Measurements from ENCODE around the gene AP2S1. TPM values are rescaled to one million over a fixed set of nuclear protein-coding genes. Genes with fewer than 3 reads are reported as not detected.
"Not testable (repeated sequence)": the region's sequence is repeated elsewhere in the genome, so short reads cannot be mapped to it uniquely, and the experiment has no call there.

AP2S1 gene
- total and polyA plus RNA-seq, 2 donors (not counting 3 experiments of a cell fraction or from before 2014, with no cell fraction given) = 313 to 376 TPM

- no peaks in the 10 kb centered on the region for H3K9me1 ChIP-seq (replicated peaks; ENCODE audit: control insufficient read depth, extremely low read depth, insufficient read depth, low read length)
- POLR2A ChIA-PET = no interaction called here
- intact Hi-C loops (cut with micrococcal nuclease) = no loop called here
- CTCF ChIA-PET = interaction anchor here (2.0 kb wide), 1 partner anchor 29 kb away, joined by 6 read pairs; no protein-coding TSS in a partner anchor
- no peak overlapping the region for H3K9ac ChIP-seq (replicated peaks; ENCODE audit: extremely low read depth, insufficient read depth, low read length)
- H3K4me2 ChIP-seq (ENCODE audit: insufficient read depth, low read length) = no peak overlapping the region
- no peaks in the 10 kb centered on the region for H3K9me3 ChIP-seq (replicated peaks; ENCODE audit: control insufficient read depth, insufficient read depth, low read length)
- no peak overlapping the region for H3K4me3 ChIP-seq (replicated peaks in 1 of 3; ENCODE audit: insufficient read depth in 1 of 3, low read depth in 1 of 3, low read length in 3 of 3)
- FAIRE-seq = no peak
- H3K79me2 ChIP-seq (ENCODE audit: control insufficient read depth, insufficient read depth, low read length) = peaks cover 24% of the 10 kb centered on the region
- TF ChIP-seq FOS (IDR thresholded peaks at IDR 0.05; ENCODE audit: borderline replicate concordance, insufficient read depth, low read length) = no peak
- no peak for TF ChIP-seq EZH2 (IDR thresholded peaks at IDR 0.05; ENCODE audit: borderline replicate concordance, low read depth, low read length, severe bottlenecking)
- TF ChIP-seq JUN (IDR thresholded peaks at IDR 0.05; ENCODE audit: borderline replicate concordance, insufficient read depth, insufficient read length, low read depth) = no peak
- no peak for TF ChIP-seq POLR2A (IDR thresholded peaks at IDR 0.05; ENCODE audit: low read depth, low read length)
- no peak for TF ChIP-seq POLR2AphosphoS5 (IDR thresholded peaks at IDR 0.05; ENCODE audit: insufficient read depth, low read depth, low read length)
- no peak for TF ChIP-seq CTCF (IDR thresholded peaks at IDR 0.05; ENCODE audit: extremely low read depth in 1 of 2, insufficient read depth in 1 of 2, low read depth in 1 of 2, low read length in 2 of 2)
- no peak overlapping the region for H3K27ac ChIP-seq (ENCODE audit: insufficient read depth, low read depth, low read length)
- BruUV-seq (replicated peaks) = no TSS peak
- DNase-seq (ENCODE audit: low read depth, low spot score) = no peak
- H2AFZ ChIP-seq (ENCODE audit: low read depth, low read length) = no peak overlapping the region
- H3K4me1 ChIP-seq (ENCODE audit: control insufficient read depth, extremely low read depth, insufficient read depth, low read length) = no peaks in the 10 kb centered on the region
- H3K27me3 ChIP-seq (ENCODE audit: control insufficient read depth in 2 of 2, insufficient read depth in 2 of 2, low read length in 2 of 2) = no peaks in the 10 kb centered on the region
- no peaks in the 10 kb centered on the region for H4K20me1 ChIP-seq (replicated peaks; ENCODE audit: control insufficient read depth, extremely low read depth, insufficient read depth, low read length)
- dilution Hi-C loops (cut with MboI; ENCODE audit: extremely low pct_ligation_motif_present, low sequenced_read_pairs) = no loop called here
- H3K36me3 ChIP-seq (ENCODE audit: control insufficient read depth in 2 of 2, extremely low read depth in 1 of 2, insufficient read depth in 2 of 2, low read length in 2 of 2) = no peaks in the 10 kb centered on the region
These were observed 34.8 kb upstream of the AP2S1 start for GRCh38 chr19:46885411-46885810.

DNA sequence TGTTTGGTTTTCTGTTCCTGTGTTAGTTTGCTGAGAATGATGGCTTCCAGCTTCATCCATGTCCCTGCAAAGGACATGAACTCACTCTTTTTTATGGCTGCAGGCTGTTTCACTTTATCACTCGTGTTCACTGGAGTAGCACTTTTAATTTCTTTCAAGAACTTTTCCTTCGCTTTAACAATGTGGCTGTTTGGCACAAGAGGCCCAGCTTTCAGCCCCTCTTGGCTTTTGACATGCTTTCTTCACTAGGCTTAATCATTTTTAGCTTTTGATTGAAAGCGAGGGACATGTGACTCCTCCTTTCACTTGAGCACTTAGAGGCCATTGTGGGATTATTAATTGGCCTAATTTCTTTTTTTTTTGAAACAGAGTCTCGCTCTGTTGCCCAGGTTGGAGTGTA lies 32.1 kb upstream of the AP2S1 start:
- DNase-seq (ENCODE audit: low read depth, low spot score); H4K20me1 ChIP-seq (replicated peaks; ENCODE audit: control insufficient read depth, extremely low read depth, insufficient read depth, low read length); H3K4me2 ChIP-seq (ENCODE audit: insufficient read depth, low read length); dilution Hi-C loops (cut with MboI; ENCODE audit: extremely low pct_ligation_motif_present, low sequenced_read_pairs); H3K9me3 ChIP-seq (replicated peaks; ENCODE audit: control insufficient read depth, insufficient read depth, low read length); H3K9me1 ChIP-seq (replicated peaks; ENCODE audit: control insufficient read depth, extremely low read depth, insufficient read depth, low read length); H2AFZ ChIP-seq (ENCODE audit: low read depth, low read length); BruUV-seq (replicated peaks); H3K36me3 ChIP-seq (ENCODE audit: control insufficient read depth in 2 of 2, extremely low read depth in 1 of 2, insufficient read depth in 2 of 2, low read length in 2 of 2); CTCF ChIA-PET; POLR2A ChIA-PET; H3K4me3 ChIP-seq (replicated peaks in 1 of 3; ENCODE audit: insufficient read depth in 1 of 3, low read depth in 1 of 3, low read length in 3 of 3); H3K27ac ChIP-seq (ENCODE audit: insufficient read depth, low read depth, low read length); H3K4me1 ChIP-seq (ENCODE audit: control insufficient read depth, extremely low read depth, insufficient read depth, low read length); H3K9ac ChIP-seq (replicated peaks; ENCODE audit: extremely low read depth, insufficient read depth, low read length); H3K27me3 ChIP-seq (ENCODE audit: control insufficient read depth in 2 of 2, insufficient read depth in 2 of 2, low read length in 2 of 2); FAIRE-seq; intact Hi-C loops (cut with micrococcal nuclease): not testable (repeated sequence)
- H3K79me2 ChIP-seq (ENCODE audit: control insufficient read depth, insufficient read depth, low read length) = peaks cover 26% of the 10 kb centered on the region

Data from endothelial cell of umbilical vein (primary cell).